Right hindlimb (tissue), 1 donor: ENCODE measurements around the gene TENM3.
A peak's percentile ranks its signal among the peaks of the same experiment; 100 is the strongest.

Source experiments
- DNase-seq: peaks from one replicate; pipeline ENCODE4 v3.0.0-alpha.2; 2018

Gene TENM3

DNA sequence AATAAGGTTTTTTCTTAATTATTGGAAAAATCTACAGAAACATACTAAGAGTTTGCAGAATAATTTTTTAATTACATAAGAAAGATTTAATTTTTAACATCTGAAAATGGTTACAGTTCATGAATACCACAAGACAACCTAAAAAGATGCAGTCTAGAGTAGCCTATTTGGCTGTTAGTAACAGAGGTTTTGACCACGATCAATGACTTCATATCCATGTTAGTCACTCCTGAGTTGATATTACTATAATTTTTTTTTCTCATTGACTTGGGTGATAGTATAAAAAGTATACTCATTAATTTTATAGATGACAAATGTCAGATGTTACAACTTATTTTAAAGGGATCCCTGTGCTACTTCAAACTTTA lies 401.5 kb downstream of the TENM3 start:
- no peak for DNase-seq

DNA sequence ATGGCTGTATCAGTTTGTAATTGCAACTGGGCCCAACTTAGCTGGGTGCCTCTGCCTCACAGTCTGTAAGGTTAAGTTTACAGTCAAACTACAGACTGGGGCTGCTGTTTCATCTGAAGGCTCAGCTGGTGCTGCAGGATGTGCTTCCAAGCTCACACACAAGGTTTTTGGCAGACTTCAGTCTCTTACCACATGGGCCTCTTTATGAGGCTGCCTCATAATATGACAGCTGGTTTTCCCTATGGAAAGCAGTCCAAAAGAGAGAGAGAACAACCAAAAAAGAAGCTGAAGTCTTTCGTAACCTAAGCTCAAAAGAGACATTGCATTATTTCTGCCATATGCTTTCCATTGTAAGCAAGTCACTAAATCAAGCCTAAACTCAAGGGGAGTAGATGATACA lies 402.3 kb downstream of the TENM3 start:
- no peak for DNase-seq

DNA sequence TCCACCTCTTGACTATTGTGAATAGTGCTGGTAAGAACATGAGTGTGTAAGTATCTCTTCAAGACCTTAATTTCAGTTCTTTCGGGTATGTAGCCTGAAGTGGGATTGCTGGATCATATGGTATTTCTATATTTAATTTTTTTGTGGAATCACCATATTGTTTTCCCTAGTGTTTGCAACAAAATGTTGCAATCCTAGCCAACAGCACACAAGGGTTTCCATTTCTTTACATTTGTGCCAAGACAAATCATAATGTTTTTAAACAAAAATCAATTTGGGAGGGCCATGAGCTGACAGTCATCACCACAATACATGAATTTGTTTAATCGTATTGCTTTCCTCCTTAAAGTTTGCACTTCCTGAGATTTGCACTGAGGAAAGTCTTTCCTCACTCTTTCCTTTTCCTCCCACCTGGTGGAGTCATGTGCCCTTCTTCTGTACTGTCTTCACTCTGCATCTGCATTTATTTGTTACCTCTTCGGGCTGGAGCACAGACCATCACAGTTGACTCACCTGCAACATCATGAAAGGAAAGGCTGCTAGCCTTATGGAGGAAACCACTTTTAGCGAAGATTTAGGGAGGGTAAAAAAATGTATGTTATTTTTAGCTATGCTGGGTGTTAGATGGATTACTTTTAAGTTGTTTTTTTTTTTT lies 404.6 kb downstream of the TENM3 start:
- no peak for DNase-seq

DNA sequence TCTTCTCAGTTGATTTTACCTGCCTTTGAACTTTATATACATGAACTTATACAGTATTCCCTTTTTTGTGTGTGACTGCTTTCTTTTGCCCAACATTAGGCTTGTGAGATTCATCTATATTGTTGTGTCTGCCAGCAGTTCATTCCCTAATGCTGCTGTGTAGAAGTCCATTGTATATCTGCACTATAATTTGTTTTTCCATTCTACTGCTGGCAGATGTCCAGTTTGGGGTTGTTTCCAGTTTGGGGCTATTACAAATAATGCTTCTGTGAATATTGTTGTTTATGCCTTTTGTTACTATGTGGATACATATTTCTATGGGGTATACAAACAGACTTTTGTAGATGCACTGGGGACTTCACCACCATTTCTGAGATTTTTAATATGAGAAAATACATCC lies 405.6 kb downstream of the TENM3 start:
- no peak for DNase-seq

DNA sequence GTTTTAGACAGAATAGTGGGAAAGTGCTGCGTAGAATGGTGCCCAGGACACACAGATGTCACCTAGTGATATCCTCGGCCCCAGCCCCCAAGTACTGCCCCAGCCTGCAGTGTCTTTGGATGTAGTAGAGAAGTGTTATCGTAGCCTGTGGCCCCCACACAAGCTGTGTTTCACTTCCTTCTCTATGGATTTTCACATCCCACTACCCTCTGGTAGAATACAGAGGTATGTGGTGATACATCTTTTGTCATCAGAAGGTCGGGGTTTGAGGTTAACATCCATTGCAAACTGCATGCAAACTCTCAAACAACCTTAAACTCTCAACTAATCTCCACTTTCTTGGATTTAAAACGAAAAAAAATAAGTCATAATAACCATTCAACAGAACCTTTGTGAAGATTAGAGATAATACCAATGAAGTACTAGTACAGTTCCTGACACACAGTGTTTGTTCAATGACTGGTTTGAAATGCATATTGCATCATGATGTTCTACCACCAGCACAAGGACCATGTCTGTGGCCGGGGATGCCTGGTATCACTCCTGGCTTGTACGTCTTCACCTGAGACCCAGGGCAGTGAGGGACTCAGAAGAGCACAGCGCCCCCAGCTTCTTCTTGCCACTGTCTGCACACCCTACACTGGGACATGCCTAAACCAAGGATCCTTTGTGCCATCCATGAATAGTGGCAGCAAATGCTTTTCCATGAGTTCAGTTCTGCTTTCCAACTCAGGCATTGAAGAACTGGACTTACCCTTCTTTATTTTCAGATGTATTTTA lies 406.7 kb downstream of the TENM3 start:
- no peak for DNase-seq

DNA sequence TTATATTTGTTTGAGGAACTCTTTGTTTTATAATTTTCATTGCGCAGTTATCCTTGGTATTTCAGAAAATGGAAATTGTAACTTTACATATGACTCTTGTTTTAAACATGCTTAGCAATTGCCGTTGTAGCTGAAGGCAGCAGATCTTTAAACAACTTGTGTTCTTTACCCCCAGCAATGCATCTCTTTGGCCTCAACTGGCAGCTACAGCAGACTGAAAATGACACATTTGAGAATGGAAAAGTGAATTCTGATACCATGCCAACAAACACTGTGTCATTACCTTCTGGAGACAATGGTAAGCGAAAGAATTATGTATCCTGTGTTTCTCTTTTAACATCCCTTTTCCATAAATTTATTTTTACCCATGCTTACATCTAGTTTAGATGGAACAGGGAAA lies 410.4 kb downstream of the TENM3 start:
- no peak for DNase-seq

DNA sequence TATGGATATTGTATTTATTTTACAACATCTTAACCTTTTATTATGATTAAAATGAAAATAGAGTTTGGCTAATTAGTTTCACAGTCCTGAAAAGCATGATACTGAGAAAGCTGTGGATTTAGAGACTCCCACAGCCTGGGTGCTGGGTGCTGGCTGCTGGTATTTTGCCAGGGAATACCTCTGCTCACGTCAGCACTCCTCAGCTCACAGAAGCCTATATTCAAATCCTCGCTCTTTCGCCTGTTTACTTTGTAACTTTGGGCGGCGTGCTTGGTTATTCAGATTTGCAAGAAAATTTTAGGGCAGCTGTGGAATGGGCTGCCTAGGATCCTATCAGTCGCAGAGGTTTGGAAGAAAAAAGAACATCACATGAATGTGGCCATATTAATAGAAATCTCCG lies 412.1 kb downstream of the TENM3 start:
- DNase-seq: no peak

DNA sequence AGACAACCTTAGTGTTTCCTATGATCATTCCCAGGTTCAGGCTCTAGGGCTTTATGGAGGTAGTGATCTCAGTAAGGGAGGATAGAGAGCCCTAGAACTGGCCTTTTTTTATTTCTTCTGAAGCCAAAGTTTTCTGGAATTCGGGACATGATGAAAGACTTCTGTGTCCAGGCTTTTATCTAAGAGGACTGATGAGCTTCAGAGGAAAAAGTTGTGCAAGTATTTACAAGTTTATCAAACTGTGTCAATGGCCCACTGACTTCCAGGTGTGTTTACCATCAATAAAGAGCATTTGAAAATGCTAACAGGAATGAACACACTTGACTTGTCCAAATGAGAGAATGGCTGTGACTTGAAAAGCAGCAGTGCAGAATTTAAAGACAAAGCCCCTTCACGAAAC lies 419.3 kb downstream of the TENM3 start:
- no peak for DNase-seq

DNA sequence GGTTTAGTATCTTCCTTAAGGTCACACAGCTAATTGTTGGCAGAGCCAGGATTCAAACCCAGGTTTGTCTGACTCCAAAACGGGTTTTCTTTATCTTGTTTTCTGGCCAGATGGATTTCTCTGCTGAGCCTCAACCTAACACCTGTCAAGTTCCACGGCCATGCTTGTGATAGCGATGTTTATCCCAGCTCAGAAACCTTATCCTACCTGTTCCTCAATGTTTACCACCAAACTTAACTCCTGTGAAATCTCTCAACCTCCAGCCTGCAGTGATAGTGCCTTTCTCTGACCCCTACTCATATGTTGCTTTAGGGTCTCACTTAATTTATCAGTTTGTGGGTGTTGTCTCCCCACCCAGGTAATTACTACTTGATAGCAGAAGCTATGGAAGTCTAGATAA lies 428.0 kb downstream of the TENM3 start:
- DNase-seq: no peak

DNA sequence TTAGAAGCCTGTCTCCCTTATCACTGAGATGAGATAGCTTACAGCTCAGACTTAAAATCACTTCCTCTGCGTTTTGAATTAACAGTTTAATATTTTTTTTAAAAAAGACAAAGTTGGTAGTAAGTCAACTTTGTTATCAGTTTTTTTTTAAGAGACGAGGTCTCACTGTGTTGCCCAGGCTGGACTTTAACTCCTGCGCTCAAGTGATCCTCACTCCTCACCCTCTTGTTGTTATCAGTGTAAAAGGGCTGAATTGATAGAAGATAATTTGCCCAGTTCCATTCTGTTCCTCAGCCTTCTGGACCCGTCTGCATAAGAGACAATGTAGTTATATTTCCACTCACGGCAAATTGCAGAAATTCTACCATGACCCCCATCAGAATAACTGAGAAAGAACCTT lies 428.5 kb downstream of the TENM3 start:
- DNase-seq: no peak

DNA sequence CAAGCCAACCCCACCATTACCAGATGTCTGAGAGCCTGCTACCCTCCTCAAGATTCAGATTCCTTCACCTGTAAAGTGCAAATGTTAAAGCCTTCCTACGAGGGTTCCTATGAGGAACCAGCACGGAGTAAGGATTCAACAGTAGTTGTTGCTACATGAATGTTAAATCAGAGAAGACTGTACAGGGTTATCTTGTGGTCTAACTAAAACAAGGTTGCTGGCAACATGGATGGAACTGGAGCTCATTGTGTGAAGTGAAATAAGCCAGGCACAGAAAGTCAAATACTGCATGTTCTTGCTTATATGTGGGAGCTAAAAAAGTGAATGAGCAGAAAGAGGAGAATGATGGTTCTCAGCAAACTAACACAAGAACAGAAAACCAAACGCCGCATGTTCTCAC lies 435.4 kb downstream of the TENM3 start:
- DNase-seq: no peak

DNA sequence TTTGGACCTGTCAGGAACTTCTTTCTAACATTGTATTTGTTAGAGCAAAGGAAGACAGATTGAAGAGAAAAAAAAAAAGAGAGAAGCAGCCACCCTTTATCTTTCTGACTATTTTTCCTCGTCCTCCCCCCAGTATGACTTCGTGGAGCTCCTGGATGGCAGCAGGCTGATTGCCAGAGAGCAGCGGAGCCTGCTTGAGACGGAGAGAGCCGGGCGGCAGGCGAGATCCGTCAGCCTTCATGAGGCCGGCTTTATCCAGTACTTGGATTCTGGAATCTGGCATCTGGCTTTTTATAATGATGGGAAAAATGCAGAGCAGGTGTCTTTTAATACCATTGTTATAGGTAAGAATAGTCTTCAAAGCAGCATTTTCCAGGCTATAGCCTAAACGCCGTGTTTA lies 436.3 kb downstream of the TENM3 start:
- no peak for DNase-seq

DNA sequence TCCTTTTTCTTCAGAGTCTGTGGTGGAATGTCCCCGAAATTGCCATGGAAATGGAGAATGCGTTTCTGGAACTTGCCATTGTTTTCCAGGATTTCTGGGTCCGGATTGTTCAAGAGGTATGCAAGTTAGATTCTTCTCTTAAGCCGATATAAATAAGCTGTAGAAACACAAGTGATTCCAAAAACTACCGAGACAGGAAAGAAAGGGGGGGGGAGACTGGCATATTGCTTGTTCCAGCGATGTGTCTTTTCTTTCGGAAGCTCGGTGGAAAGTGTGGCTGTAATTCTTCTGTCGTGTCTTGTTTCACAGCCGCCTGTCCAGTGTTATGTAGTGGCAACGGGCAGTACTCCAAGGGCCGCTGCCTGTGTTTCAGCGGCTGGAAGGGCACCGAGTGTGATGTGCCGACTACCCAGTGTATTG lies 437.0 kb downstream of the TENM3 start:
- peak; percentile 39 for DNase-seq

DNA sequence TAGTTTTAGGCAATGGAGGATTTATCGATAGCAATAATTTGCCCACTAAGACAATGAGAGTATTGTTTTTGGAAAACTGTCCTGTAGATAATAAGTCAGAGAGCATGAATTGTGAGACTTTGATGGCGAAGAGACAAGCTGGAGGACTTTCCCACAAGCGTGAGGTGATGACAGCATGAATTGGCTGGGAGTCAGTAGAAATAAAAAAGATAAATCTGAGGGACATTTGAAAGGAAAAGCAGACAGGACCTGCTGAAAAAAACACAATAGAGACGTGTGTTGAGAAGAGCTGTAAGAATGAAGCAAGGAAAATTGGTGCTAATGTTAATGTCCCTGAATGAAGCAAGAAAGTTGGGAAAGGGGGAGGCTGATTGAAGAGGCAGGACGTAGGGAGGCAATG lies 440.5 kb downstream of the TENM3 start:
- no peak for DNase-seq

DNA sequence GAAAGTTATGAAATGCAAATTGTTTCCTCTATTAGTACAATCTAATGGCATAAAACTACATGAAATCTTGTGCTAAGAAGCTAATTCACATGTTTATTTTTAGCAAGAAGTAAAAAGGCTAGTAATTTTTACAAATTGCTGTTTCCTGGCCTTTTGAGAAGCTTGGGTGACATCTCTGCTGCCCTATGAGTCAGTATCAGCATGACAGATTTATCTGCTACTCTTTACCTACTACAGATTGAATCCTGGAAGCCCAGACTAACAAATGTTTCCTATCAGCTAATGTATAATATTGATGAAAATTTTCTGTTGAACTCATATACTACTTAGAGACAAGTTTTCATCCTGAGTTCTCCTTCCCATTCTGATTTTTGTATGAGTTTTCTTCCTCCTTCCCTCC lies 441.6 kb downstream of the TENM3 start:
- DNase-seq: no peak

DNA sequence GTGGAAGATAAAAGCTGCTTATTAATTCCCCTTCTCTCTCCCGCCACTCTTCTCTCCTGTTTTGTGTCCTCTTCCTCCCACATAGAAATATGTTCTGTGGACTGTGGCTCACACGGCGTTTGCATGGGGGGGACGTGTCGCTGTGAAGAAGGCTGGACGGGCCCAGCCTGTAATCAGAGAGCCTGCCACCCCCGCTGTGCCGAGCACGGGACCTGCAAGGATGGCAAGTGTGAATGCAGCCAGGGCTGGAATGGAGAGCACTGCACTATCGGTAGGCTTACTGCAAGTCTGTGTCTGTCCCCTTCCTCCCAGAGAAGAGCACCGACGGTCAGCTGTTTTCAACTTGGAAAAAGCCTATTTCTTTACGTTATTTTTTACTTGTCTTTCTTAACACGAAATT lies 444.9 kb downstream of the TENM3 start:
- no peak for DNase-seq

DNA sequence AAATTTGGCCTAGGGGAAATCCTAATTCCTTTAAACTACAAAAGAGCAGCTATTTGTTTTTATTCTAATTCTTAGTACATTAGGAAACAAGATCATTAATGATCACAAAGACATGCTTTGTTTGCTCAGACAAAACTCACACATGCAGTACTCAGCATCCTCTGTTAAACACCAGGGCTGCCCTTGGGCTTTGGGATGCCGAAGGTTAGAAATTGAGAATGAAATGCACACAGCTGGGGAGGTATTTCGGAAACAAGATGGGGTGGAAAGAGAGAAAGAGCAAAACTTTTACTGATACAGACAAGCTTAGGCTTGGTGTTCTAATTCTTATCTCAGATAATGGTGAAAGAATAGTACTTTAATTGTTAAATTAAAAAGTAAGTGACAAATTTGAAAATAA lies 451.3 kb downstream of the TENM3 start:
- DNase-seq: no peak

DNA sequence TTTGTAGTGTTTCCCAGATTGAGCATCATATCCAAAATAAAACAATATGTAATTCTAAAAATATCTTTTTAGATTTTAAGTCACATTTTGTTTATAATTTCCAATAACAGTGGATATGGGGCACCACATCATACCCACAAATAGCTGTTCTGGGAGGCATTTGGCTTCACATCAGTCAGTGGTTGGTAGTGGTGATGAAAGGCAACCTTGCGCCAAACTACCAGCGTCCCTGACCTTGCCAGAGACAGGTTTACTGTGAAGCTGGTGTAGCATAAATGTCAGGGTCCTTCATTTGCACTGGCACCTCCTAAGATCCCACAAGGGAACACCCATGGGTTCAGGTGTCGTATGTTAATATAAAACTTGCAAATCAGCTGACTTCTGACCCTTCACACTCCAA lies 451.8 kb downstream of the TENM3 start:
- no peak for DNase-seq

DNA sequence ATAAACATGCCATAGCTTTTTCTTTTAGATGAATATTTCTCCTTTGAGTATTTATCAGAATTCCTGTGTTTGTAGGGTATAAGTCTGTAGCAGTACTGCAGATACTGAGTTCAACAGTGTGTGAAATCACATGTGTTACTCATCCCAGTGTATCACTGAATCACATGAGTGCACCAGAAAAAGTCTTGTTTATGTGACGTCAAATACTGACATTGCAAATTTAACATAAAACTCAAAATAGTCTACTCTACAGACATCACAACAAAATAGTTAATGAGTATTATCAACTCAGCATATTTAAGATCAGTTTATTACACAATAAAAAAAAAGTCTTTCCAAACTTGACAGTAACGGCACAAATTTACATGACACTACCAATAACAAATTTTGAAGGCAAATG lies 452.6 kb downstream of the TENM3 start:
- no peak for DNase-seq

DNA sequence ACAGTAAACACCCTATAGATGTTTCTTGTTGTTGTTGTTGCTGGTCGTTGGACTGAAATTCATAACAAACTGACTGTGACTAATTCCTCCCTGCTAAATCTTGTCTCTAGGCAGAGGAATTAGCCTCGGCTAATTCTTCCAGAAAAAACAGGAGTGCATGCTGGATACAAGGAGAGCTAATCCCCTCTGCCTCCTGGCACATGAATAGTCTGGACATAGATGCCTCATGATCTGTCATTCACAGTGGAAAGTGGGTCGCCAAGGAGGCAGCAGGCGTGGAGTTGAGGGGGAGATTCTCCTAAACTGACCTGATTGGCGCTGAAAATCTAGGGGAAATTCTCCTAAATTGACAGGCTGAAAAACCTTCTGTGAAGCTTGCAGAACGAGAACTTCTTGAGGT lies 453.9 kb downstream of the TENM3 start:
- DNase-seq: no peak

DNA sequence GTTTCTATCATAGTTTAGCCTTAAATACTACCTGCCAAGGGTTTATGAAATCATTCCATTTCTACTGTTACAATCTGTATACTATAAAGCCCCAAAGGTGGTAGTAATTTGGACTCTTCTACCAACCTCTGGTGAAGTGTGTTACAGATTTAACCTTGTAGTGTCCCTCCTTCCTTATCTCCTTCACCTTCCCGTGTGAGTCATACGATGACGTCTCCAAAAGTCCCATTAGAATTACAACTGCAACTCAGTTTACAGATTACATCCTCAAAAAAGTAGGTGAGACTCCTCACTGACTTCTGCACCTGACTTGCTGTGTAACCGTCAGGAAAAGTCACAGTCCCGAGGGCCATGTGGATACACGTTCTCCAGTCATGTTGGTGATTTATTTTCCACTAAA lies 455.0 kb downstream of the TENM3 start:
- DNase-seq: no peak

DNA sequence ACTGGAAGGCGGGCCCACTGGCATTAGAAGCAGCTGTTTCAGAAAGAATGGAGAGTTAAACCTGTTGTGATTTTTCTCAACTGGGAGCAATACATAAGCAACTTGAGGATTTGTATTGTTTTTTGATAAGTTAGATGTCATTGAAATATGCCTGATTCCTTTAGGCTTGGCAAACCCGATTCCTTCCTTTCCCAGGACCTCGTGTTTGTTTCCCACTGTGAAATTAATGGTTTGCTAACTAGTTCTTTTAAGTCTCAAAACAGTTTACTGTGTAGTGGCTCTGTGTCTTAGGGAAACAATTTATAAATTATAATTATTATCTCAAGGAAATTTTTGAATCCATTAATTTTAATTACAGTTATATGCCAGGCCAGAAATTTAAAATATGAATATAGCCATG lies 456.0 kb downstream of the TENM3 start:
- DNase-seq: no peak

DNA sequence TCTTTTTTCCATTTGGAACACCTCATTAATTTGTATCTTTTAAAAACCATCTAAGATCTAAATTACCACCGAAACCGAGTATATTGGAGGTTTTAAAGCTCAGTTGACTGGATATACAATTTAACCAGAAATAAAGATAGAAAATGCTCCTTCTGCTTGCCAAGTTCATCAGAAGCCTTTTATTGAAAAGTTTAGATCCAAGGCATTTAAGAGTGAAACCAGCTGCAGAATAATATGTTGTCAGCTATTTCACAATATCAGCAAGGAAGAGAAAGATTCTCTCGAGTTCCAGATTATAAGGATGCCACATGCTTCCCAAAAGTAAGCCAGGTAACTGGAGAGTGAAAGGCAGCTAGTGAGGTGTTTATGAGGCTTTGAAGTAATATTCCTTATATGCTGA lies 456.6 kb downstream of the TENM3 start:
- no peak for DNase-seq

DNA sequence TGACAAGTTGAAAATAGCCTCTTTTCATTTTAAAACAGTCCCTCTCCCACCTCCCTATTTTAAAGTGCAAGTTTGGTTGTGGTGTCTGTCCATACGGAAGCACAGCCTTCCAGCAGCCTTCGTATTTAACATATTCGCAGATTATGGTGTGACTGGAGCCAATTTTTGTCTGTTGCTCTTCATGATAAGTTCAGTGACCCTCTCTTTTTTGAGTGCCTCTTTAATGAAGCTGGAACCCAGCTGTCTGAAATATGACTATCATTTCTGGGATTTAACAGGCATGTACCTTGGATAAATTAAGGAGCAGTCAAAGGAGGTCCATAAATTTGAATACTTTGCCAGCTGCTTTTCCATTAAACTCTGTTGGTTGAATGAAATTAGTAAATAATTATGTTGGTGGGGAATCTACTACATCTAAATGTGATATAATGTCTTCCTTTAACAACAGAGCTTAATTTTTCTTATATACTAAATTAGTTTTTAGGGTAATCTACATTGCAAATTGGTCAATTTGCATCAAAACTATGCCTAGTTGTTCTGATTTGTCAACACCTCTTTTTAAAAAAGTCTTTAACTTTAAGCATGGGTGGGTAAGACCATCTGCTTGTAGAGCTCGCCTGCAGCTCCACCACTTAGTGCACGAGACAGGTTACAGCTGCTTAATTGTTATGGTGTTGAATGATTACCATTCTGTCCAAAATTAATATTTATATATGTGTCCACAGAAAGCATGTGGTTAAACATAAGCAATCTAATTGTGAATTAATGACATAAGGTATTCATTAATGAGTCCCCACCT lies 457.4 kb downstream of the TENM3 start:
- no peak for DNase-seq
